Activated CD8-positive, alpha-beta T cell treated with anti-CD3 and anti-CD28 coated beads for 36 hours (primary cell): Measurements from ENCODE around the gene STRIT1. TPM values are rescaled to one million over a fixed set of nuclear protein-coding genes. Genes with fewer than 3 reads are reported as not detected.

Experiments
- ATAC-seq: fragments of 200-7000 bp; cut with Tn5 transposase; one replicate; pipeline ENCODE4 v1.10.0; 2021; ENCODE audit warnings: mild to moderate bottlenecking, moderate library complexity
- CTCF ChIA-PET: fragments of 350-600 bp; sonication (Branson Sonifier 250); formaldehyde crosslinking; loops from one replicate; lab custom pipeline; 2021; ENCODE audit warnings: antibody characterized with exemption; lab: Charles Lee
- POLR2A ChIA-PET: fragments of 350-600 bp; sonication (Branson Sonifier 250); formaldehyde crosslinking; loops from one replicate; lab custom pipeline; 2021; ENCODE audit warnings: antibody characterized with exemption; lab: Charles Lee
- DNase-seq: peaks from one replicate; pipeline ENCODE4 v3.0.0-alpha.2; 2020
- H3K27ac Mint-ChIP-seq: one replicate; pipeline ENCODE4 v1.8.0; 2021; ENCODE audit warnings: mild to moderate bottlenecking, mixed read lengths
- H3K27me3 Mint-ChIP-seq: one replicate; pipeline ENCODE4 v1.8.0; 2021; ENCODE audit warnings: mixed read lengths
- H3K36me3 Mint-ChIP-seq: one replicate; pipeline ENCODE4 v1.8.0; 2021; ENCODE audit warnings: low read depth, mixed read lengths
- H3K4me1 Mint-ChIP-seq: one replicate; pipeline ENCODE4 v1.8.0; 2021; ENCODE audit warnings: low read depth, mixed read lengths
- H3K4me3 Mint-ChIP-seq: one replicate; pipeline ENCODE4 v1.8.0; 2021; ENCODE audit warnings: mild to moderate bottlenecking, moderate library complexity, mixed read lengths
- H3K9me3 Mint-ChIP-seq: one replicate; pipeline ENCODE4 v1.8.0; 2021; ENCODE audit warnings: mixed read lengths
- CTCF ChIP-seq: fragments of 200-600 bp; IDR thresholded peaks from one replicate; pipeline ENCODE4 v1.8.0; 2022; ENCODE audit warnings: antibody characterized with exemption, mild to moderate bottlenecking
- intact Hi-C: fragments of 100-400 bp; cut with micrococcal nuclease; formaldehyde crosslinking; loops from one replicate; pipeline ENCODE4 v1.10.0; 2022
- total RNA-seq, 2 experiments: library from RNA; stranded (reverse); gene quantifications; one replicate each; pipeline ENCODE4 v1.2.3, GENCODE V29; 2021

STRIT1 gene
- total RNA-seq, 2 experiments from 2014 or later = not detected

DNA sequence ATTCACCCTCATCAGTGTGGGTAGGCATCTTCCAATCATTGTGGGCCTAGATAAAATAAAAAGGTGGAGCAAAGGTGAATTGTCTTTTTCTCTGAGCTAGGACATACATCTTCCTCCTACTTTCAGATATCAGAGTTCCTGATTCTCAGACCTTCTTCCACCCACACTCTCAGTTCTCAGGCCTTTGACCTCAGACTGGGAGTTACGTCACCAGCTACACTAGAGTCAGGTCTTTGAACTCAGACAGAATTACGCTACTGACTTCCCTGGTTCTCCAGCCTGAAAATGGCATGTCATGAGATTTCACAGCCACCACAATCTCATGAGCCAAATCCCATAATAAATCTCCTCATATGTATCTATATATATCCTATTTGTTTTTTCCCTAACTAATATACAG, 39.0 kb downstream of the STRIT1 start:
- Mint-ChIP-seq H3K9me3 (no peaks in the 10 kb centered on the region), H3K27me3 (no peaks in the 10 kb centered on the region), H3K36me3 (no peaks in the 10 kb centered on the region), H3K4me1 (no peaks in the 10 kb centered on the region), H3K4me3 (no peak overlapping the region), H3K27ac (no peak overlapping the region)
- POLR2A ChIA-PET = no interaction called here
- TF ChIP-seq CTCF = no peak
- DNase-seq (no peak), ATAC-seq (no peak)
- CTCF ChIA-PET = no interaction called here
- intact Hi-C loops = no loop called here

GRCh38 chr3:155252535-155252934, 40.9 kb downstream of the STRIT1 start:
- Mint-ChIP-seq H3K9me3 (no peaks in the 10 kb centered on the region), H3K36me3 (no peaks in the 10 kb centered on the region), H3K4me1 (no peaks in the 10 kb centered on the region), H3K4me3 (no peak overlapping the region), H3K27ac (no peak overlapping the region), H3K27me3 (no peaks in the 10 kb centered on the region)
- intact Hi-C loops = no loop called here
- ATAC-seq (no peak), DNase-seq (no peak)
- no peak for TF ChIP-seq CTCF
- ChIA-PET POLR2A (no interaction called here), CTCF (no interaction called here)

- H3K36me3 Mint-ChIP-seq = no peaks in the 10 kb centered on the region
- TF ChIP-seq CTCF = no peak
- no peaks in the 10 kb centered on the region for H3K4me1 Mint-ChIP-seq
- intact Hi-C loops = no loop called here
- ATAC-seq (no peak), DNase-seq (no peak)
- H3K4me3 Mint-ChIP-seq = no peak overlapping the region
- POLR2A ChIA-PET = no interaction called here
- no peaks in the 10 kb centered on the region for H3K27me3 Mint-ChIP-seq
- H3K9me3 Mint-ChIP-seq = no peaks in the 10 kb centered on the region
- CTCF ChIA-PET = no interaction called here
- no peak overlapping the region for H3K27ac Mint-ChIP-seq
Measured at GRCh38 chr3:155252021-155252420, 41.5 kb downstream of the STRIT1 start.

DNA sequence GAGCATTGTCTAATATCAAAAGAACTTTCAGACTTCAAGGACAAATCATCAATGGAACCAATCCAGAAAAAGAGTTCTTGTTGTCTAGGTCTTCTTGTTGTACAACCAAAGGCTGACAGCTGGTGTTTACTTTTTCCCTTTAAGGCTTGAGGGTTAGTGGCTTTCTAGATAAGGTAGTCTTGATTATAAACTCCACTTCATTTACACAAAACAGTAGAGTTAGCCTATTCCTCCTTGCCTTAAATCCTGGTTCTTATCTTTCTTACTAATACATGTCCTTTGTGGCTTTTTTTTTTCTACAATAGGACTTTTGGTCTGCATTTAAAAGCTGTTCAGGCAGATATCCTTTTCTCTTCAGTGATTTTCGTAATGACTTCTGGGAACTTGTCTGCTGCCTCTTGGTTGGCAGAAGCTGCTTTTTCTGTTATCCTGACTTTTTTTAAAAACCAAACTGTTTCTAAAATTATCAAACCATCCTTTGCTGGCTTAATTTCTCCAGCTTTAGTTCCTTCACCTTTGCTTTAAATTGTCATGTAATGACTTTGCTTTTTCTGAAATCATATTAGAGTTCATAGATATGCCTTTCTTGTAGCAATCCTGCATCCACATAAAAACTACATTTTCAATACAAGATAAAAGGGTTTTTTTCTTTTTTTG, 44.8 kb downstream of the STRIT1 start:
- DNase-seq (no peak), ATAC-seq (no peak)
- Mint-ChIP-seq H3K4me3 (no peak overlapping the region), H3K27ac (no peak overlapping the region), H3K36me3 (no peaks in the 10 kb centered on the region), H3K4me1 (no peaks in the 10 kb centered on the region), H3K9me3 (no peaks in the 10 kb centered on the region), H3K27me3 (no peaks in the 10 kb centered on the region)
- intact Hi-C loops = no loop called here
- POLR2A ChIA-PET = no interaction called here
- CTCF ChIA-PET = no interaction called here
- TF ChIP-seq CTCF = no peak

DNA sequence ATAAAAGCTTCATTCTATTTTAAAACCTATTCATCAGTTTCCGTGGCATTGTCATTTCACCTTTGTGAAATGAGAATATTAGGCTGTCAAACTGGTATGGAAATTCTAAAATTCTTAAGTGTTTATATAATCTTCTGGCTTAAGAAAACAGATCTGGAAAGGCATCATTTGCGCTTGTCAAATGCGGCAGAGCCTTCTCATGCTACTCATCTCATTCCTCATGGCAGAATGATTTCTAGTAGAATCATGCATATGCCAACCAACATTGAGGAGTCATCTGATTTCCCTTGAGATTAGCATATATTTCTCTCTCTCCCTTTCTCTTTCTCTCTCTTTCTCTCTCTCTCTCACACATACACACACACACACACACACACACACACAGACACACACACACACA, 48.8 kb downstream of the STRIT1 start:
- DNase-seq = no peak
- no peak overlapping the region for H3K27ac Mint-ChIP-seq
- H3K27me3 Mint-ChIP-seq = peaks cover under 1% of the 10 kb centered on the region
- no peaks in the 10 kb centered on the region for H3K4me1 Mint-ChIP-seq
- POLR2A ChIA-PET = no interaction called here
- no peaks in the 10 kb centered on the region for H3K36me3 Mint-ChIP-seq
- ATAC-seq = no peak
- no peak for TF ChIP-seq CTCF
- intact Hi-C loops = no loop called here
- no peaks in the 10 kb centered on the region for H3K9me3 Mint-ChIP-seq
- no peak overlapping the region for H3K4me3 Mint-ChIP-seq
- CTCF ChIA-PET = no interaction called here
